ENCODE data around the gene ADGRV1. TPM values are rescaled to one million over a fixed set of nuclear protein-coding genes. Genes with fewer than 3 reads are reported as not detected.
A peak's percentile ranks its signal among the peaks of the same experiment; 100 is the strongest.

The ADGRV1 gene
- total RNA-seq, 1 donor from 2014 or later: 10.0 TPM

DNA sequence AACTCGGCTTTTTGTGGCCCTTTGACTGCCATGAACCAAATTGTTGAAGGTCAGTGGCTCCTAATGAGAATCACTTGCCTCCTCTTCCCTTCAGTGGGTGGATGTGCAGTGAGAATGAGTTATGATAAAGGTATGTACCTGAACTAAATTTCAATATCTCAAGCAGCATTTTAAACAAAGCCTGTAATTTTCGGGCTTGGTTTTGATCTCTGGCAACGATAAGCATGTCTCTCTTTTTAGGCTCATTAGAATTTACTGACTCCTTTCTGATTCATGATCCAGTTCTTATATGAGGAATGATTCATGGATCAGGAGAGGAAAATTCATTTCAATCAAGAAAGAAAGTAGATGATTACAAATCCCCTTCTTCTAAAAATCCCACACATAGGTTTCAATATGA is 519.0 kb downstream of the ADGRV1 start:
- Histone ChIP-seq H3K9me3 (ENCODE audit: insufficient read depth, low read depth, low read length) (no peaks in the 10 kb centered on the region), H3K27me3 (ENCODE audit: insufficient read depth, low read length) (no peaks in the 10 kb centered on the region), H3K4me2 (ENCODE audit: low read length) (no peak overlapping the region), H3K4me1 (ENCODE audit: insufficient read depth, low read length) (no peaks in the 10 kb centered on the region), H3K79me2 (ENCODE audit: insufficient read depth, low read length) (no peaks in the 10 kb centered on the region), H3K4me3 (ENCODE audit: insufficient read depth, low read depth, low read length) (no peak overlapping the region), H3K27ac (ENCODE audit: low read depth, low read length) (no peak overlapping the region), H2AFZ (ENCODE audit: low read depth, low read length) (no peak overlapping the region), H3K36me3 (ENCODE audit: insufficient read depth, low read length) (no peaks in the 10 kb centered on the region), H4K20me1 (ENCODE audit: insufficient read depth, low read length) (no peaks in the 10 kb centered on the region), H3K9ac (ENCODE audit: low read length) (no peak overlapping the region)
- no peaks in the 10 kb centered on the region for H3K36me3 Mint-ChIP-seq (ENCODE audit: low read depth, unreplicated experiment)
- no peaks in the 10 kb centered on the region for H3K9me3 Mint-ChIP-seq (ENCODE audit: unreplicated experiment)
- DNase-seq (ENCODE audit: low read depth) (no peak), FAIRE-seq (peak; percentile 49)
- H3K4me3 Mint-ChIP-seq (ENCODE audit: unreplicated experiment): no peak overlapping the region
- TF ChIP-seq CTCF (IDR thresholded peaks at IDR 0.05; ENCODE audit: insufficient read depth, low read depth, low read length): no peak
- no peak for TF ChIP-seq EZH2 (IDR thresholded peaks at IDR 0.05; ENCODE audit: insufficient read depth, low read length)
- no peak overlapping the region for H3K27ac Mint-ChIP-seq (ENCODE audit: unreplicated experiment)
- H3K4me1 Mint-ChIP-seq (ENCODE audit: low read depth, unreplicated experiment): peaks cover 27% of the 10 kb centered on the region
- no peaks in the 10 kb centered on the region for H3K27me3 Mint-ChIP-seq (ENCODE audit: low read depth, unreplicated experiment)

- H3K4me3 Mint-ChIP-seq (ENCODE audit: unreplicated experiment): no peak overlapping the region
- H3K27ac Mint-ChIP-seq (ENCODE audit: unreplicated experiment): no peak overlapping the region
- H3K4me1 Mint-ChIP-seq (ENCODE audit: low read depth, unreplicated experiment): peaks cover 18% of the 10 kb centered on the region
- H3K4me1 ChIP-seq (ENCODE audit: insufficient read depth, low read length): no peaks in the 10 kb centered on the region
- H3K79me2 ChIP-seq (ENCODE audit: insufficient read depth, low read length): no peaks in the 10 kb centered on the region
- H3K36me3 Mint-ChIP-seq (ENCODE audit: low read depth, unreplicated experiment): no peaks in the 10 kb centered on the region
- TF ChIP-seq CTCF (IDR thresholded peaks at IDR 0.05; ENCODE audit: insufficient read depth, low read depth, low read length) (no peak), EZH2 (IDR thresholded peaks at IDR 0.05; ENCODE audit: insufficient read depth, low read length) (no peak)
- DNase-seq (ENCODE audit: low read depth) (no peak), FAIRE-seq (no peak)
- H3K9me3 ChIP-seq (ENCODE audit: insufficient read depth, low read depth, low read length): no peaks in the 10 kb centered on the region
- no peaks in the 10 kb centered on the region for H3K27me3 Mint-ChIP-seq (ENCODE audit: low read depth, unreplicated experiment)
- H2AFZ ChIP-seq (ENCODE audit: low read depth, low read length): no peak overlapping the region
- H3K27ac ChIP-seq (ENCODE audit: low read depth, low read length): no peak overlapping the region
- H3K9ac ChIP-seq (ENCODE audit: low read length): no peak overlapping the region
- no peaks in the 10 kb centered on the region for H3K27me3 ChIP-seq (ENCODE audit: insufficient read depth, low read length)
- no peaks in the 10 kb centered on the region for H3K36me3 ChIP-seq (ENCODE audit: insufficient read depth, low read length)
- no peak overlapping the region for H3K4me3 ChIP-seq (ENCODE audit: insufficient read depth, low read depth, low read length)
- H3K9me3 Mint-ChIP-seq (ENCODE audit: unreplicated experiment): no peaks in the 10 kb centered on the region
- H3K4me2 ChIP-seq (ENCODE audit: low read length): no peak overlapping the region
- no peaks in the 10 kb centered on the region for H4K20me1 ChIP-seq (ENCODE audit: insufficient read depth, low read length)
Measured at GRCh38 chr5:91079037-91079436, 520.4 kb downstream of the ADGRV1 start.

DNA sequence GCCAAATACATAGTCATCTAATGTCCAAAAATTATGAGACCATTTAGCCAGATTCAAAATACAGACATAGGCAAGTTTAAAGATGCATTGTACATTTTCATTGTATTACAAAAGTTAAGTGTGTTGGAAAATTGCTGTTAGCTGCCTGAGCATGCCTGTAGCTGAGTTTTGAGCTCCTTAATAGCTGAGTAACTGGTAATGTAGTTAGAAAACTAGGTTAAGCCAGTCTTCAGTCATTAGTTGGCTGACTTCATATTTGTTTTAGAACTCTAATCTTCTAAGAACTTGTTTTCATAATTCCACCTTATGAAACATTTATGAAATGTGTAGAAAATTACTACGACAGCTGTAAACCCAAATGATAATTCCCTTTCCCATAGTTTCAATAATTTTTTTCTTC is 531.2 kb downstream of the ADGRV1 start:
- H3K27ac ChIP-seq (ENCODE audit: low read depth, low read length): no peak overlapping the region
- no peak overlapping the region for H3K27ac Mint-ChIP-seq (ENCODE audit: unreplicated experiment)
- FAIRE-seq: no peak
- no peaks in the 10 kb centered on the region for H3K4me1 ChIP-seq (ENCODE audit: insufficient read depth, low read length)
- H3K9ac ChIP-seq (ENCODE audit: low read length): no peak overlapping the region
- H3K36me3 Mint-ChIP-seq (ENCODE audit: low read depth, unreplicated experiment): no peaks in the 10 kb centered on the region
- TF ChIP-seq CTCF (IDR thresholded peaks at IDR 0.05; ENCODE audit: insufficient read depth, low read depth, low read length) (no peak), EZH2 (IDR thresholded peaks at IDR 0.05; ENCODE audit: insufficient read depth, low read length) (no peak)
- no peaks in the 10 kb centered on the region for H4K20me1 ChIP-seq (ENCODE audit: insufficient read depth, low read length)
- H3K4me1 Mint-ChIP-seq (ENCODE audit: low read depth, unreplicated experiment): peaks cover 16% of the 10 kb centered on the region
- no peaks in the 10 kb centered on the region for H3K9me3 ChIP-seq (ENCODE audit: insufficient read depth, low read depth, low read length)
- H2AFZ ChIP-seq (ENCODE audit: low read depth, low read length): no peak overlapping the region
- H3K4me3 Mint-ChIP-seq (ENCODE audit: unreplicated experiment): no peak overlapping the region
- no peaks in the 10 kb centered on the region for H3K27me3 Mint-ChIP-seq (ENCODE audit: low read depth, unreplicated experiment)
- no peak overlapping the region for H3K4me2 ChIP-seq (ENCODE audit: low read length)
- DNase-seq (ENCODE audit: low read depth): no peak
- H3K9me3 Mint-ChIP-seq (ENCODE audit: unreplicated experiment): peaks cover 2% of the 10 kb centered on the region
- no peaks in the 10 kb centered on the region for H3K79me2 ChIP-seq (ENCODE audit: insufficient read depth, low read length)
- no peak overlapping the region for H3K4me3 ChIP-seq (ENCODE audit: insufficient read depth, low read depth, low read length)
- no peaks in the 10 kb centered on the region for H3K36me3 ChIP-seq (ENCODE audit: insufficient read depth, low read length)
- H3K27me3 ChIP-seq (ENCODE audit: insufficient read depth, low read length): no peaks in the 10 kb centered on the region
